ENCODE measurements around the gene PHTF2.
"Not testable (repeated sequence)": the region's sequence is repeated elsewhere in the genome, so short reads cannot be mapped to it uniquely, and the experiment has no call there.

Gene PHTF2

GRCh38 chr7:77942431-77942830 lies 143.9 kb downstream of the PHTF2 start:
- DNase-seq = no peak

GRCh38 chr7:77944183-77945182 lies 145.9 kb downstream of the PHTF2 start:
- no peak for DNase-seq

GRCh38 chr7:77950548-77950947 lies 152.0 kb downstream of the PHTF2 start:
- DNase-seq = no peak

- no peak for DNase-seq
Measured at GRCh38 chr7:77954773-77955555, 156.4 kb downstream of the PHTF2 start.

GRCh38 chr7:77958436-77958835 lies 159.9 kb downstream of the PHTF2 start:
- DNase-seq = no peak

- no peak for DNase-seq
Measured at GRCh38 chr7:77959080-77959479, 160.5 kb downstream of the PHTF2 start.

GRCh38 chr7:77960336-77960735 lies 161.8 kb downstream of the PHTF2 start:
- DNase-seq = no peak

- DNase-seq = no peak
Measured at GRCh38 chr7:77967429-77967828, 168.9 kb downstream of the PHTF2 start.

- no peak for DNase-seq
Measured at GRCh38 chr7:77971726-77972125, 173.2 kb downstream of the PHTF2 start.

GRCh38 chr7:77975672-77976480 lies 177.3 kb downstream of the PHTF2 start:
- no peak for DNase-seq

GRCh38 chr7:77979219-77979618 lies 180.6 kb downstream of the PHTF2 start:
- DNase-seq = no peak

- no peak for DNase-seq
Measured at GRCh38 chr7:77980087-77980713, 181.6 kb downstream of the PHTF2 start.

- DNase-seq = no peak
Measured at GRCh38 chr7:77982926-77983550, 184.5 kb downstream of the PHTF2 start.

GRCh38 chr7:77983973-77984372 lies 185.4 kb downstream of the PHTF2 start:
- no peak for DNase-seq

- DNase-seq = no peak
Measured at GRCh38 chr7:77985232-77985973, 186.8 kb downstream of the PHTF2 start.

- no peak for DNase-seq
Measured at GRCh38 chr7:77985974-77986339, 187.4 kb downstream of the PHTF2 start.

- DNase-seq = peak; percentile 19 to 25
Measured at GRCh38 chr7:77989981-77990566, 191.5 kb downstream of the PHTF2 start.

GRCh38 chr7:77991656-77992055 lies 193.1 kb downstream of the PHTF2 start:
- DNase-seq = no peak

- no peak for DNase-seq
Measured at GRCh38 chr7:77993838-77994237, 195.3 kb downstream of the PHTF2 start.

GRCh38 chr7:77995717-77996116 lies 197.1 kb downstream of the PHTF2 start:
- DNase-seq = no peak

GRCh38 chr7:77999168-77999567 lies 200.6 kb downstream of the PHTF2 start:
- DNase-seq = not testable (repeated sequence)
